Astrocyte of the cerebellum (primary cell): ENCODE measurements around the gene CHCHD6.

Experiments
- DNase-seq: peaks from one replicate; pipeline ENCODE4 v3.0.0-alpha.2; 2011; ENCODE audit warnings: low read depth
- H3K4me3 ChIP-seq: 2 replicates; pipeline ENCODE4 v1.5.1; 2011; ENCODE audit warnings: mild to moderate bottlenecking, low read depth, low read length, moderate library complexity
- CTCF ChIP-seq: IDR thresholded peaks from 2 replicates; pipeline ENCODE4 v1.5.1; 2012; ENCODE audit warnings: low read length, low read depth, moderate library complexity, mild to moderate bottlenecking; ENCODE audit errors: missing control alignments
- in situ Hi-C: cut with HindIII; loops from 2 replicates; pipeline ENCODE4 v1.10.0; 2017; ENCODE audit warnings: low sequenced_read_pairs

CHCHD6 gene

GRCh38 chr3:126983653-126984390 is 279.8 kb downstream of the CHCHD6 start:
- H3K4me3 ChIP-seq: peak overlapping the region; percentile 74
- in situ Hi-C loops: no loop called here
- TF ChIP-seq CTCF: no peak
- no peak for DNase-seq

GRCh38 chr3:126984391-126985131 is 280.5 kb downstream of the CHCHD6 start:
- in situ Hi-C loops: no loop called here
- no peak for DNase-seq
- H3K4me3 ChIP-seq: peak overlapping the region; percentile 74
- no peak for TF ChIP-seq CTCF

GRCh38 chr3:126985132-126985985 is 281.3 kb downstream of the CHCHD6 start:
- DNase-seq: no peak
- no peak for TF ChIP-seq CTCF
- no peak overlapping the region for H3K4me3 ChIP-seq
- in situ Hi-C loops: no loop called here

GRCh38 chr3:126986001-126986400 is 282.0 kb downstream of the CHCHD6 start:
- no peak for TF ChIP-seq CTCF
- H3K4me3 ChIP-seq: no peak overlapping the region
- no peak for DNase-seq
- in situ Hi-C loops: no loop called here

GRCh38 chr3:126987129-126987528 is 283.1 kb downstream of the CHCHD6 start:
- TF ChIP-seq CTCF: no peak
- no peak overlapping the region for H3K4me3 ChIP-seq
- DNase-seq: no peak
- in situ Hi-C loops: no loop called here

GRCh38 chr3:126987596-126987995 is 283.6 kb downstream of the CHCHD6 start:
- no peak for TF ChIP-seq CTCF
- no peak for DNase-seq
- in situ Hi-C loops: no loop called here
- no peak overlapping the region for H3K4me3 ChIP-seq
